K562 (cell line): Measurements from ENCODE around the gene KIF23. TPM values are rescaled to one million over a fixed set of nuclear protein-coding genes. Genes with fewer than 3 reads are reported as not detected.
A peak's percentile ranks its signal among the peaks of the same experiment; 100 is the strongest.

ENCODE experiments used
- CUX1 ChIP-seq: fragments of 200-800 bp; sonication (Bioruptor generic); IDR thresholded peaks from 2 replicates; pipeline ENCODE4 v1.6.1; 2016; ENCODE audit warnings: missing genetic modification characterization, missing compliant biosample characterization
- ETV6 ChIP-seq, 3 experiments: fragments of 150-350 bp in 1 of 3; sonication (generic) in 1 of 3; formaldehyde crosslinking in 1 of 3; IDR thresholded peaks; 2 replicates each; pipeline versions ENCODE4 v1.6.1 to v1.8.0; 2014 to 2022; ENCODE audit warnings: borderline replicate concordance in 2 of 3, low read depth in 2 of 3, antibody characterized with exemption in 1 of 3, low read length in 1 of 3, mild to moderate bottlenecking in 1 of 3, missing genetic modification reagents in 1 of 3
- HLTF ChIP-seq: fragments of 450-650 bp; IDR thresholded peaks from 2 replicates; pipeline ENCODE4 v1.6.1; 2016
- HSF4 ChIP-seq: fragments of 250-450 bp; sonication (Bioruptor Pico); IDR thresholded peaks from 2 replicates; pipeline ENCODE4 v2.1.2; 2022; ENCODE audit warnings: mild to moderate bottlenecking, moderate library complexity, borderline replicate concordance
- NR4A1 ChIP-seq, 2 experiments: fragments of 250-450 bp in 1 of 2; fragments of 450-650 bp in 1 of 2; sonication (Bioruptor Pico) in 1 of 2; IDR thresholded peaks; 2 replicates each; pipeline versions ENCODE4 v1.4.0 to v1.6.1; 2016 to 2020; ENCODE audit warnings: mild to moderate bottlenecking in 2 of 2, missing compliant biosample characterization in 1 of 2, missing genetic modification characterization in 1 of 2, moderate library complexity in 1 of 2
- polyA plus RNA-seq, 8 experiments: library from polyadenylated mRNA; depleted of rRNA in 4 of 8; stranded (reverse) in 5 of 8; unstranded in 3 of 8; fragments of >200 nt; fragmentation: Nextera tagmentation in 2 of 8; fragmentation: Illumina TruSeq in 1 of 8; extraction: Ambion mirVana in 2 of 8; extraction: Trizol in 1 of 8; gene quantifications; 2 replicates each; pipeline versions ENCODE4 v1.2.1 to v1.2.3, GENCODE V29; 2011 to 2014; ENCODE audit warnings: inconsistent platforms in 1 of 8, missing spikeins in 1 of 8
- total RNA-seq, 7 experiments: library from RNA; depleted of rRNA in 6 of 7; stranded (reverse); fragments of >200 nt in 6 of 7; fragmentation: Illumina TruSeq in 2 of 7; extraction: Trizol in 2 of 7; gene quantifications; 2 replicates each; pipeline versions ENCODE4 v1.2.1 to v1.2.3, GENCODE V29; 2011 to 2021; ENCODE audit warnings: low replicate concordance in 1 of 7
- TF ChIP-seq, protein P1 (sequence below): fragments of 450-650 bp; IDR thresholded peaks from 2 replicates; pipeline ENCODE4 v1.6.1; 2016; ENCODE audit warnings: mild to moderate bottlenecking, moderate library complexity
- TF ChIP-seq, protein P2 (sequence below): fragments of 250-450 bp; sonication (Bioruptor Pico); IDR thresholded peaks from 2 replicates; pipeline ENCODE4 v1.5.0; 2020; ENCODE audit warnings: mild to moderate bottlenecking

Gene KIF23
- total and polyA plus RNA-seq, 9 of the 15 experiments (the other 6 are each of a cell fraction or from before 2014, with no cell fraction given) = 29.4 to 58.2 (median 41.9) TPM

DNA sequence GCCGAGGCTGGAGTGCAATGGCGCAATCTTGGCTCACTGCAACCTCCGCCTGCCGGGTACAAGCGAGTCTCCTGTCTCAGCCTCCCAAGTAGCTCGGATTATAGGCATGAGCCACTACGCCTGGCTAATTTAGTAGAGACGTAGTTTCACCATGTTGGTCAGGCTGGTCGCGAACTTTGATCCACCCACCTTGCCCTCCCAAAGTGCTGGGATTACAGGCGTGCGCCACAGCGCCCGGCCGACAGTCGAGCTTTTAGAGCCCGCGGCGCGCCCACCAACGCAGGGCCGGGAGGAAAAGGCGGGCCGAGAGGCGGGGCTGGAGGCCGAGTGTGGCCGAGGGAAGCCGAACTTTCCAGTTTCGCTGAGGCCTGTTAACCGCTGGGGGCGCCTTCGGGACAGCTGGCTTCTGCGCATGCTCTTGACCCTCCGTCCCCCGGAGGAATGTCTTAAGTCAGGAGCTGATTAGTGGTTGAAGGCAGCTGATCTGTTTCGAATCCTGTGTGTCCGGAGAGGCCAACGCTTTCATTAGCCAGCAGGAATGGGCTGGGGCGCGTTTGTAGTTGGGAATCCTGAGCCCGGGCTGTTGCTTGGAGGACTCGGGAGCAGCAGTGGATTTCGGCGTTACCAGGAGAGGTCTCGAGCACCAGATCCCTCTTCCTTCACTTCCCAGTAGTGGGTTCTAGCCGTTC, 48.5 kb downstream of the KIF23 start (continued):
- TF ChIP-seq, protein P1, sequence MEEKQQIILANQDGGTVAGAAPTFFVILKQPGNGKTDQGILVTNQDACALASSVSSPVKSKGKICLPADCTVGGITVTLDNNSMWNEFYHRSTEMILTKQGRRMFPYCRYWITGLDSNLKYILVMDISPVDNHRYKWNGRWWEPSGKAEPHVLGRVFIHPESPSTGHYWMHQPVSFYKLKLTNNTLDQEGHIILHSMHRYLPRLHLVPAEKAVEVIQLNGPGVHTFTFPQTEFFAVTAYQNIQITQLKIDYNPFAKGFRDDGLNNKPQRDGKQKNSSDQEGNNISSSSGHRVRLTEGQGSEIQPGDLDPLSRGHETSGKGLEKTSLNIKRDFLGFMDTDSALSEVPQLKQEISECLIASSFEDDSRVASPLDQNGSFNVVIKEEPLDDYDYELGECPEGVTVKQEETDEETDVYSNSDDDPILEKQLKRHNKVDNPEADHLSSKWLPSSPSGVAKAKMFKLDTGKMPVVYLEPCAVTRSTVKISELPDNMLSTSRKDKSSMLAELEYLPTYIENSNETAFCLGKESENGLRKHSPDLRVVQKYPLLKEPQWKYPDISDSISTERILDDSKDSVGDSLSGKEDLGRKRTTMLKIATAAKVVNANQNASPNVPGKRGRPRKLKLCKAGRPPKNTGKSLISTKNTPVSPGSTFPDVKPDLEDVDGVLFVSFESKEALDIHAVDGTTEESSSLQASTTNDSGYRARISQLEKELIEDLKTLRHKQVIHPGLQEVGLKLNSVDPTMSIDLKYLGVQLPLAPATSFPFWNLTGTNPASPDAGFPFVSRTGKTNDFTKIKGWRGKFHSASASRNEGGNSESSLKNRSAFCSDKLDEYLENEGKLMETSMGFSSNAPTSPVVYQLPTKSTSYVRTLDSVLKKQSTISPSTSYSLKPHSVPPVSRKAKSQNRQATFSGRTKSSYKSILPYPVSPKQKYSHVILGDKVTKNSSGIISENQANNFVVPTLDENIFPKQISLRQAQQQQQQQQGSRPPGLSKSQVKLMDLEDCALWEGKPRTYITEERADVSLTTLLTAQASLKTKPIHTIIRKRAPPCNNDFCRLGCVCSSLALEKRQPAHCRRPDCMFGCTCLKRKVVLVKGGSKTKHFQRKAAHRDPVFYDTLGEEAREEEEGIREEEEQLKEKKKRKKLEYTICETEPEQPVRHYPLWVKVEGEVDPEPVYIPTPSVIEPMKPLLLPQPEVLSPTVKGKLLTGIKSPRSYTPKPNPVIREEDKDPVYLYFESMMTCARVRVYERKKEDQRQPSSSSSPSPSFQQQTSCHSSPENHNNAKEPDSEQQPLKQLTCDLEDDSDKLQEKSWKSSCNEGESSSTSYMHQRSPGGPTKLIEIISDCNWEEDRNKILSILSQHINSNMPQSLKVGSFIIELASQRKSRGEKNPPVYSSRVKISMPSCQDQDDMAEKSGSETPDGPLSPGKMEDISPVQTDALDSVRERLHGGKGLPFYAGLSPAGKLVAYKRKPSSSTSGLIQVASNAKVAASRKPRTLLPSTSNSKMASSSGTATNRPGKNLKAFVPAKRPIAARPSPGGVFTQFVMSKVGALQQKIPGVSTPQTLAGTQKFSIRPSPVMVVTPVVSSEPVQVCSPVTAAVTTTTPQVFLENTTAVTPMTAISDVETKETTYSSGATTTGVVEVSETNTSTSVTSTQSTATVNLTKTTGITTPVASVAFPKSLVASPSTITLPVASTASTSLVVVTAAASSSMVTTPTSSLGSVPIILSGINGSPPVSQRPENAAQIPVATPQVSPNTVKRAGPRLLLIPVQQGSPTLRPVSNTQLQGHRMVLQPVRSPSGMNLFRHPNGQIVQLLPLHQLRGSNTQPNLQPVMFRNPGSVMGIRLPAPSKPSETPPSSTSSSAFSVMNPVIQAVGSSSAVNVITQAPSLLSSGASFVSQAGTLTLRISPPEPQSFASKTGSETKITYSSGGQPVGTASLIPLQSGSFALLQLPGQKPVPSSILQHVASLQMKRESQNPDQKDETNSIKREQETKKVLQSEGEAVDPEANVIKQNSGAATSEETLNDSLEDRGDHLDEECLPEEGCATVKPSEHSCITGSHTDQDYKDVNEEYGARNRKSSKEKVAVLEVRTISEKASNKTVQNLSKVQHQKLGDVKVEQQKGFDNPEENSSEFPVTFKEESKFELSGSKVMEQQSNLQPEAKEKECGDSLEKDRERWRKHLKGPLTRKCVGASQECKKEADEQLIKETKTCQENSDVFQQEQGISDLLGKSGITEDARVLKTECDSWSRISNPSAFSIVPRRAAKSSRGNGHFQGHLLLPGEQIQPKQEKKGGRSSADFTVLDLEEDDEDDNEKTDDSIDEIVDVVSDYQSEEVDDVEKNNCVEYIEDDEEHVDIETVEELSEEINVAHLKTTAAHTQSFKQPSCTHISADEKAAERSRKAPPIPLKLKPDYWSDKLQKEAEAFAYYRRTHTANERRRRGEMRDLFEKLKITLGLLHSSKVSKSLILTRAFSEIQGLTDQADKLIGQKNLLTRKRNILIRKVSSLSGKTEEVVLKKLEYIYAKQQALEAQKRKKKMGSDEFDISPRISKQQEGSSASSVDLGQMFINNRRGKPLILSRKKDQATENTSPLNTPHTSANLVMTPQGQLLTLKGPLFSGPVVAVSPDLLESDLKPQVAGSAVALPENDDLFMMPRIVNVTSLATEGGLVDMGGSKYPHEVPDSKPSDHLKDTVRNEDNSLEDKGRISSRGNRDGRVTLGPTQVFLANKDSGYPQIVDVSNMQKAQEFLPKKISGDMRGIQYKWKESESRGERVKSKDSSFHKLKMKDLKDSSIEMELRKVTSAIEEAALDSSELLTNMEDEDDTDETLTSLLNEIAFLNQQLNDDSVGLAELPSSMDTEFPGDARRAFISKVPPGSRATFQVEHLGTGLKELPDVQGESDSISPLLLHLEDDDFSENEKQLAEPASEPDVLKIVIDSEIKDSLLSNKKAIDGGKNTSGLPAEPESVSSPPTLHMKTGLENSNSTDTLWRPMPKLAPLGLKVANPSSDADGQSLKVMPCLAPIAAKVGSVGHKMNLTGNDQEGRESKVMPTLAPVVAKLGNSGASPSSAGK = peak; percentile 2
- no peak for TF ChIP-seq CUX1 (CRISPR knock-in tag)
- TF ChIP-seq, protein P2, sequence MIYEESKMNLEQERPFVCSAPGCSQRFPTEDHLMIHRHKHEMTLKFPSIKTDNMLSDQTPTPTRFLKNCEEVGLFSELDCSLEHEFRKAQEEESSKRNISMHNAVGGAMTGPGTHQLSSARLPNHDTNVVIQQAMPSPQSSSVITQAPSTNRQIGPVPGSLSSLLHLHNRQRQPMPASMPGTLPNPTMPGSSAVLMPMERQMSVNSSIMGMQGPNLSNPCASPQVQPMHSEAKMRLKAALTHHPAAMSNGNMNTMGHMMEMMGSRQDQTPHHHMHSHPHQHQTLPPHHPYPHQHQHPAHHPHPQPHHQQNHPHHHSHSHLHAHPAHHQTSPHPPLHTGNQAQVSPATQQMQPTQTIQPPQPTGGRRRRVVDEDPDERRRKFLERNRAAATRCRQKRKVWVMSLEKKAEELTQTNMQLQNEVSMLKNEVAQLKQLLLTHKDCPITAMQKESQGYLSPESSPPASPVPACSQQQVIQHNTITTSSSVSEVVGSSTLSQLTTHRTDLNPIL (CRISPR knock-in tag) = no peak
- TF ChIP-seq NR4A1 (CRISPR knock-in tag; IDR thresholded peaks at IDR 0.05) = no peak
- TF ChIP-seq NR4A1 (tag; IDR thresholded peaks at IDR 0.05) = no peak
- TF ChIP-seq ETV6 (IDR thresholded peaks at IDR 0.05; ENCODE audit: borderline replicate concordance in 1 of 2, low read depth in 2 of 2, low read length in 1 of 2) = no peak
- no peak for TF ChIP-seq ETV6 (CRISPR knock-in tag; IDR thresholded peaks at IDR 0.05; ENCODE audit: borderline replicate concordance)
- TF ChIP-seq HSF4 (CRISPR knock-in tag) = no peak
- TF ChIP-seq HLTF = 0 out of 2 replicates have a peak, but pooled peaks have one; percentile 45
